Vagina (tissue), 2 donors: Measurements from ENCODE around the gene BROX. TPM values are rescaled to one million over a fixed set of nuclear protein-coding genes. Genes with fewer than 3 reads are reported as not detected.
"Not testable (repeated sequence)": the region's sequence is repeated elsewhere in the genome, so short reads cannot be mapped to it uniquely, and the experiment has no call there.

Source experiments
- DNase-seq, 2 donors: peaks; one replicate each; pipeline ENCODE4 v3.0.0-alpha.2; 2017; ENCODE audit errors: extremely low spot score in 2 of 2
- H3K27ac ChIP-seq: fragments of 200-600 bp; sonication (generic); one replicate; pipeline ENCODE4 v1.5.1; 2019
- H3K27me3 ChIP-seq: fragments of 200-600 bp; sonication (generic); one replicate; pipeline ENCODE4 v1.5.1; 2019
- H3K36me3 ChIP-seq, 2 donors: fragments of 200-600 bp; sonication (generic); one replicate each; pipeline ENCODE4 v1.5.1; 2017 to 2019
- H3K4me1 ChIP-seq: fragments of 200-600 bp; sonication (generic); one replicate; pipeline ENCODE4 v1.5.1; 2019
- H3K4me3 ChIP-seq, 2 donors: fragments of 200-600 bp; sonication (generic); 1 replicate in 1 of 2; 2 replicates in 1 of 2; pipeline ENCODE4 v1.5.1; 2016 to 2019
- H3K9me3 ChIP-seq: fragments of 200-600 bp; sonication (generic); one replicate; pipeline ENCODE4 v1.5.1; 2019
- CTCF ChIP-seq, 3 experiments: fragments of 450-650 bp in 2 of 3; fragments of 200-600 bp in 1 of 3; sonication (generic) in 1 of 3; IDR thresholded peaks; one replicate each; pipeline ENCODE4 v1.5.1; 2017 to 2019; ENCODE audit warnings: antibody characterized with exemption in 3 of 3, mild to moderate bottlenecking in 2 of 3, moderate library complexity in 2 of 3
- POLR2A ChIP-seq, 2 donors: fragments of 450-650 bp; IDR thresholded peaks; one replicate each; pipeline ENCODE4 v1.6.1; 2017; ENCODE audit warnings: antibody characterized with exemption in 2 of 2, mild to moderate bottlenecking in 2 of 2, moderate library complexity in 2 of 2
- POLR2AphosphoS5 ChIP-seq, 2 donors: sonication (generic); formaldehyde crosslinking; IDR thresholded peaks; one replicate each; pipeline ENCODE4 v1.9.0; 2017; ENCODE audit warnings: antibody characterized with exemption in 2 of 2, mild to moderate bottlenecking in 2 of 2, low read depth in 1 of 2; ENCODE audit not compliant: insufficient read depth in 1 of 2
- intact Hi-C: fragments of 100-400 bp; cut with DNase I; formaldehyde crosslinking; loops from one replicate; pipeline ENCODE4 v1.15.1; 2023
- total RNA-seq: library from RNA; depleted of rRNA; stranded (reverse); fragments of >200 nt; gene quantifications from one replicate; pipeline ENCODE4 v1.2.3, GENCODE V29; 2016

BROX gene
- total RNA-seq, 1 donor from 2014 or later, result 26.0 TPM

GRCh38 chr1:222736972-222737371, 24.6 kb downstream of the BROX start, which contains the start of gene FAM177B:
TSS of gene FAM177B (plus strand) at chr1:222737202. CDS start at chr1:222746546, 9,344 bp downstream.
- no peaks in the 10 kb centered on the region for H3K4me1 ChIP-seq
- H3K4me3 ChIP-seq, result no peak within 1 kb of the TSS
- H3K27me3 ChIP-seq, result no peaks in the 10 kb centered on the region
- H3K9me3 ChIP-seq, result no peaks in the 10 kb centered on the region
- intact Hi-C loops, result no loop called here
- H3K36me3 ChIP-seq, result peaks cover 0 to 28% of the 10 kb centered on the region in 2 donors
- no peak for TF ChIP-seq CTCF (IDR thresholded peaks at IDR 0.05)
- no peak for TF ChIP-seq POLR2AphosphoS5 (IDR thresholded peaks at IDR 0.05; ENCODE audit: insufficient read depth in 1 of 2, low read depth in 1 of 2)
- no peak for DNase-seq
- H3K27ac ChIP-seq, result no peak within 1 kb of the TSS

- TF ChIP-seq CTCF (IDR thresholded peaks at IDR 0.05) (no peak), POLR2A (IDR thresholded peaks at IDR 0.05) (no peak), POLR2AphosphoS5 (IDR thresholded peaks at IDR 0.05; ENCODE audit: insufficient read depth in 1 of 2, low read depth in 1 of 2) (no peak)
- no peak overlapping the region for H3K27ac ChIP-seq
- intact Hi-C loops, result no loop called here
Observed at GRCh38 chr1:222739465-222739864, 27.1 kb downstream of the BROX start.

GRCh38 chr1:222739929-222740328, 27.6 kb downstream of the BROX start:
- TF ChIP-seq POLR2AphosphoS5 (IDR thresholded peaks at IDR 0.05; ENCODE audit: insufficient read depth in 1 of 2, low read depth in 1 of 2) (no peak), POLR2A (IDR thresholded peaks at IDR 0.05) (no peak), CTCF (IDR thresholded peaks at IDR 0.05) (no peak)
- Histone ChIP-seq H3K27ac (no peak overlapping the region), H3K36me3 (peaks cover 0 to 5% of the 10 kb centered on the region in 2 donors), H3K4me1 (no peaks in the 10 kb centered on the region), H3K4me3 (no peak overlapping the region), H3K27me3 (no peaks in the 10 kb centered on the region), H3K9me3 (no peaks in the 10 kb centered on the region)
- no peak for DNase-seq
- intact Hi-C loops, result no loop called here

More at GRCh38 chr1:222739465-222739864, 27.1 kb downstream of the BROX start:
- Histone ChIP-seq H3K4me1 (no peaks in the 10 kb centered on the region), H3K4me3 (no peak overlapping the region), H3K27me3 (no peaks in the 10 kb centered on the region), H3K36me3 (peaks cover 0 to 6% of the 10 kb centered on the region in 2 donors), H3K9me3 (no peaks in the 10 kb centered on the region)
- no peak for DNase-seq

- DNase-seq, H3K4me3 ChIP-seq, H3K27me3 ChIP-seq, H3K9me3 ChIP-seq, H3K36me3 ChIP-seq, intact Hi-C loops, H3K27ac ChIP-seq, H3K4me1 ChIP-seq: not testable (repeated sequence)
Observed at GRCh38 chr1:222741630-222742457, 29.5 kb downstream of the BROX start.

GRCh38 chr1:222749927-222750326, 37.6 kb downstream of the BROX start:
- Histone ChIP-seq H3K9me3 (no peaks in the 10 kb centered on the region), H3K27me3 (no peaks in the 10 kb centered on the region), H3K4me1 (no peaks in the 10 kb centered on the region), H3K27ac (no peak overlapping the region), H3K36me3 (no peaks in the 10 kb centered on the region), H3K4me3 (no peak overlapping the region)
- intact Hi-C loops, result no loop called here
- TF ChIP-seq POLR2A (IDR thresholded peaks at IDR 0.05) (no peak), CTCF (IDR thresholded peaks at IDR 0.05) (no peak), POLR2AphosphoS5 (IDR thresholded peaks at IDR 0.05; ENCODE audit: insufficient read depth in 1 of 2, low read depth in 1 of 2) (no peak)
- no peak for DNase-seq
